ENCODE results near the gene EIF5A.

EIF5A gene

DNA sequence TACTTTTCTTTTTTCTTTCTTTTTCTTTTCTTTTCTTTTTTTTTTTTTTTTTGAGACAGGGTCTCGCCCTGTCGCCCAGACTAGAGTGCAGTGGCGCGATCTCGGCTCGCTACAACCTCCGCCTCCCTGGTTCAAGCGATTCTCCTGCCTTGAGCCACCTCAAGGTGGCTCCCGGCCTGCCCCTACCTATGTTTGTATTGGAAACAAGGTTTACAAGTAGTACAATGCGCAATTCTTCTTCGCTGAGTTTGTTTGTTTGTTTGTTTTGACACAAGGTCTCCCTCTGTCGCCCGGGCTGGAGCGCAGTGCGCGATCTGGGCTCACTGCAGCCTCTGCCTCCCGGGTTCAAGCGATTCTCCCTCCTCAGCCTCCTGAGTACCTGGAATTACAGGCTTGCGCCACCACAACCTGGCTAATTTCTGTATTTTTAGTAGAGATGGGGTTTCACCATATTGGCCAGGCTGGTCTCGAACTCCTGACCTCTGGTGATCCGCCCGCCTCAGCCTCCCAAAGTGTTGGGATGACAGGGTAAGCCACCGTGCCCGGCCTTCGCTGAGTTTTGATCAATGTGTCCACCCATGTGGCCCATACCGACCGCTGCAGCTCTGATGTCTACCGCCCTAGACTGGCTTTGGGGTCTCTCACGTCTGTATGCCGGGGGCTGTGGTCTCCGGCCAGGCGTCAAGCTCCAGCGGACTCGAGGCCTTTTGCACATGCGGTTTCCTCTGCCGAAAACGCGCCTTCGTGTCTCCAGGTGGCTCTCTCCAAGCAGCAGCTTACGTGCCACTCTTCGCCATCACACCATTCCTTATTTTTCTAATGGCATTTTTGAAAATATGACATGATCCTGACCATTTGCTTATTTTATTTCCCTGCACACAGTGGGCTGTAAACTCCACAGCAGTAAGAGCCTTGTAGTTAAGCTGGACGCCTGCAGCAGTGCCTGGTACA lies 11.9 kb upstream of the EIF5A start:
- no peak for TF ChIP-seq CREB1 (IDR thresholded peaks at IDR 0.05; ENCODE audit: low read depth)
- TF ChIP-seq, protein P1, sequence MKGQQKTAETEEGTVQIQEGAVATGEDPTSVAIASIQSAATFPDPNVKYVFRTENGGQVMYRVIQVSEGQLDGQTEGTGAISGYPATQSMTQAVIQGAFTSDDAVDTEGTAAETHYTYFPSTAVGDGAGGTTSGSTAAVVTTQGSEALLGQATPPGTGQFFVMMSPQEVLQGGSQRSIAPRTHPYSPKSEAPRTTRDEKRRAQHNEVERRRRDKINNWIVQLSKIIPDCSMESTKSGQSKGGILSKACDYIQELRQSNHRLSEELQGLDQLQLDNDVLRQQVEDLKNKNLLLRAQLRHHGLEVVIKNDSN (IDR thresholded peaks at IDR 0.05): no peak
- TF ChIP-seq YY1 (IDR thresholded peaks at IDR 0.05; ENCODE audit: low read depth): no peak
- TF ChIP-seq ZBTB7A (IDR thresholded peaks at IDR 0.05; ENCODE audit: low read depth): no peak
- no peak for TF ChIP-seq FOXM1 (IDR thresholded peaks at IDR 0.05; ENCODE audit: borderline replicate concordance, low read depth)
- TF ChIP-seq CEBPB (IDR thresholded peaks at IDR 0.05): no peak
- TF ChIP-seq EP300 (IDR thresholded peaks at IDR 0.05; ENCODE audit: borderline replicate concordance): no peak
- TF ChIP-seq RAD21 (IDR thresholded peaks at IDR 0.05; ENCODE audit: low read depth): no peak

DNA sequence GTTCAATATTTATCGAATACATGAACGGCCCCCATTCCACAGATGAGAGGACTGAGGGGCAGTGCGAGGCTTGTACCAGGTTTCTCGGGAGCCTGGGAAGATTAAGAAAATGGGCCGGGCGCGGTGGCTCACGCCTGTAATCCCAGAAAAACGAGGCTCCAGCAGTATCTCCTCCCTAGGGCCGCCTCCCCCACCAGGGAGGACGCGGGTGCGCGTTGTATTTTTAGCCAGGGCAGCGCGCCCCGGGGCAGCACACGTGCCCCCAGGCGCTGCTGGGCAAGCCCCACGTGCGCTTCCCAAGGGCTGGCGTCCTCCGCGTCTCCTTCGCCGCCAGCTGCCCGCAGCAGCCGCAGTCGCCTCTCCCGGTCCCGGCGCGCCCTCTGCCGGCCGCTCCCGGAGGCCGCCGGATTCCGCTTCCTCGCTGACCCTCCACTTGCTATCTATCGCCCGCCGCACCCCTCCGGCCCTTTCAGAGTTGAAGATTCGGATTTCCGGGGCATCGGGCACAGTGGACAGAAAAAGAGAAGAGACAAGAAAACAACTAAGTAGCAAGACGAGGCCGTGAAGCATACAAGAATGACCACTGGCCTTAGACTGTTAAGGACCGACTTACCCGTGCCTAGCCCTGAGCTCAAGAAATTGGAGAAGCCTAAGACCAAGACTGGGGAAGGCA lies 11.1 kb upstream of the EIF5A start:
- TF ChIP-seq, protein P2, sequence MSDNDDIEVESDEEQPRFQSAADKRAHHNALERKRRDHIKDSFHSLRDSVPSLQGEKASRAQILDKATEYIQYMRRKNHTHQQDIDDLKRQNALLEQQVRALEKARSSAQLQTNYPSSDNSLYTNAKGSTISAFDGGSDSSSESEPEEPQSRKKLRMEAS (IDR thresholded peaks at IDR 0.05): peak; percentile 96
- peak; percentile 92 for TF ChIP-seq RAD21 (IDR thresholded peaks at IDR 0.05; ENCODE audit: low read depth)
- TF ChIP-seq ZBTB7A (IDR thresholded peaks at IDR 0.05; ENCODE audit: low read depth): peak; percentile 39; the same call in 1 of the 2 replicates
- no peak; the same call in 1 of the 2 replicates for TF ChIP-seq TEAD4 (IDR thresholded peaks at IDR 0.05)
- TF ChIP-seq, protein P1 (IDR thresholded peaks at IDR 0.05): peak; percentile 78
- TF ChIP-seq, protein P3, sequence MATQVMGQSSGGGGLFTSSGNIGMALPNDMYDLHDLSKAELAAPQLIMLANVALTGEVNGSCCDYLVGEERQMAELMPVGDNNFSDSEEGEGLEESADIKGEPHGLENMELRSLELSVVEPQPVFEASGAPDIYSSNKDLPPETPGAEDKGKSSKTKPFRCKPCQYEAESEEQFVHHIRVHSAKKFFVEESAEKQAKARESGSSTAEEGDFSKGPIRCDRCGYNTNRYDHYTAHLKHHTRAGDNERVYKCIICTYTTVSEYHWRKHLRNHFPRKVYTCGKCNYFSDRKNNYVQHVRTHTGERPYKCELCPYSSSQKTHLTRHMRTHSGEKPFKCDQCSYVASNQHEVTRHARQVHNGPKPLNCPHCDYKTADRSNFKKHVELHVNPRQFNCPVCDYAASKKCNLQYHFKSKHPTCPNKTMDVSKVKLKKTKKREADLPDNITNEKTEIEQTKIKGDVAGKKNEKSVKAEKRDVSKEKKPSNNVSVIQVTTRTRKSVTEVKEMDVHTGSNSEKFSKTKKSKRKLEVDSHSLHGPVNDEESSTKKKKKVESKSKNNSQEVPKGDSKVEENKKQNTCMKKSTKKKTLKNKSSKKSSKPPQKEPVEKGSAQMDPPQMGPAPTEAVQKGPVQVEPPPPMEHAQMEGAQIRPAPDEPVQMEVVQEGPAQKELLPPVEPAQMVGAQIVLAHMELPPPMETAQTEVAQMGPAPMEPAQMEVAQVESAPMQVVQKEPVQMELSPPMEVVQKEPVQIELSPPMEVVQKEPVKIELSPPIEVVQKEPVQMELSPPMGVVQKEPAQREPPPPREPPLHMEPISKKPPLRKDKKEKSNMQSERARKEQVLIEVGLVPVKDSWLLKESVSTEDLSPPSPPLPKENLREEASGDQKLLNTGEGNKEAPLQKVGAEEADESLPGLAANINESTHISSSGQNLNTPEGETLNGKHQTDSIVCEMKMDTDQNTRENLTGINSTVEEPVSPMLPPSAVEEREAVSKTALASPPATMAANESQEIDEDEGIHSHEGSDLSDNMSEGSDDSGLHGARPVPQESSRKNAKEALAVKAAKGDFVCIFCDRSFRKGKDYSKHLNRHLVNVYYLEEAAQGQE (IDR thresholded peaks at IDR 0.05; ENCODE audit: low read depth): no peak
- peak; percentile 38; the same call in 1 of the 2 replicates for TF ChIP-seq TCF12 (IDR thresholded peaks at IDR 0.05; ENCODE audit: low read depth)

DNA sequence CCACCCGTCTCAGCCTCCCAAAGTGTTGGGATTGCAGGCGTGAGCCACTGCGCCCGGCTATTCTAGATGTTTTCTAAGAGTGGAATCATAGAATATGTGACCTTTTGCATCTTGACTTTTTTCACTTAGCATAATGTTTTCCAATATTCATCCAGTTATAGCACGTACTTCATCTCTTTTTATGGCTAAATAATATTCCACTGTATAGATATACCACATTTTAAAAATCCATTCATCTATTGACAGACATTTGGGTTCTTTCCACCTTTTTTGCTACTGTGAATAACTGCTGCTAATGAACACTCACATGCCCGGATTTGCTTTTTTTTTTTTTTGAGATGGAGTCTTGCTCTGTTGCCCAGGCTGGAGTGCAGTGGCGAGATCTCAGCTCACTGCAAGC lies 3.2 kb upstream of the EIF5A start:
- TF ChIP-seq CREB1 (IDR thresholded peaks at IDR 0.05; ENCODE audit: low read depth) (no peak), TAF1 (IDR thresholded peaks at IDR 0.05; ENCODE audit: low read depth) (no peak), YY1 (IDR thresholded peaks at IDR 0.05; ENCODE audit: low read depth) (no peak), CEBPB (IDR thresholded peaks at IDR 0.05) (no peak), TEAD4 (IDR thresholded peaks at IDR 0.05) (no peak), NFIC (IDR thresholded peaks at IDR 0.05) (no peak), EP300 (IDR thresholded peaks at IDR 0.05; ENCODE audit: borderline replicate concordance) (no peak), FOXM1 (IDR thresholded peaks at IDR 0.05; ENCODE audit: borderline replicate concordance, low read depth) (no peak), TCF12 (IDR thresholded peaks at IDR 0.05; ENCODE audit: low read depth) (no peak)
- TF ChIP-seq, protein P3 (IDR thresholded peaks at IDR 0.05; ENCODE audit: low read depth): no peak
- TF ChIP-seq, protein P2 (IDR thresholded peaks at IDR 0.05): no peak

DNA sequence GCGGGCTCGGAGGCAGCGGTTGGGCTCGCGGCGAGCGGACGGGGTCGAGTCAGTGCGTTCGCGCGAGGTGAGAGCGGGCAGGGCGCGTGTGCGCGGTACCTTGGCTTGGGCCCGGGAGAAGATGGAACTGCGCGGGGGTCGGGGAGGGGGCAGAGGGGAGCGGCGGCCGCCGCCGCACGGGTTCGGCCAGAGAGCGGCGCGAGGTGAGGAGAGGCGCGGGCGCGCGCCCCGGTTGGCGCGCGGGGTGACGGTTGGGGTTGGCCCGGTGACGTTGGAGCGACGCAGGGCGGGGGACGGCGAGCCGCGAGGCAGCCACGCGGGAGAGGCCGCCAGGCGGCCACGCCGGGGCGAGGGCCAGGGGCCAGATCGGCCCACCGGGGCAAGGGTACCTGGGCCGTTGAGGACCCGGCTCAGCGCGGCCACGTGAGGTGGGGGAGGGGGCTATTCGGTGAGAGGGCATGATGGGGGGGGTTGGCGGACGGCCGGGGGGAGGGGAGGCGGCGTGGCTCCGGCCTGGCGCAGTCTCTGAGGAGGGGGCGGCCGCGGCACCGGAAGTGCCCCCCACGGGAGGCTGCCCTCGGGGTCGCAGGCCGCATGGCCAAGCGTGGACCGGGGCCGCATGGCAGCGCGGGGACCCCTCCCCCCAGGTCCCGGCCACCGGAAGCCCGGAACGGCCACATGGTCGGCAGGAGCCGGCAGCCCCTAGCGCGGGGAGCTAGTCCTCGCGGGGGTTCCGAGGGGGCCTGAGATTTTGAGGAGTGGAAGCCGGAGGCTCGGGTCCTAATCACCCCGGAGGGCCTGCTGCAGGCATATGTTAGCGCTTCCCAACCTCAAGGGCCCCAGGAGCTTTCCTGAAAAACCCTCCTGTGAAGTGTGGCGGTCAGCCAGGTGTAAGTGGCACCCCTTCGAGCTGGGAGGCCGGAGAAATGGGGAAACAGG lies 527 bp downstream of the EIF5A start:
- TF ChIP-seq, protein P2 (IDR thresholded peaks at IDR 0.05): peak; percentile 88
- TF ChIP-seq EP300 (IDR thresholded peaks at IDR 0.05; ENCODE audit: borderline replicate concordance) (no peak), NFIC (IDR thresholded peaks at IDR 0.05) (peak; percentile 62; the same call in 1 of the 2 replicates), TAF1 (IDR thresholded peaks at IDR 0.05; ENCODE audit: low read depth) (0 out of 2 replicates have a peak, but pooled peaks have one; percentile 30)
